Islet precursor cell (in vitro differentiated cells): ENCODE results near the gene CHKB.

Experiments
- DNase-seq: peaks from one replicate; pipeline ENCODE4 v3.0.0-alpha.2; 2018

CHKB gene

DNA sequence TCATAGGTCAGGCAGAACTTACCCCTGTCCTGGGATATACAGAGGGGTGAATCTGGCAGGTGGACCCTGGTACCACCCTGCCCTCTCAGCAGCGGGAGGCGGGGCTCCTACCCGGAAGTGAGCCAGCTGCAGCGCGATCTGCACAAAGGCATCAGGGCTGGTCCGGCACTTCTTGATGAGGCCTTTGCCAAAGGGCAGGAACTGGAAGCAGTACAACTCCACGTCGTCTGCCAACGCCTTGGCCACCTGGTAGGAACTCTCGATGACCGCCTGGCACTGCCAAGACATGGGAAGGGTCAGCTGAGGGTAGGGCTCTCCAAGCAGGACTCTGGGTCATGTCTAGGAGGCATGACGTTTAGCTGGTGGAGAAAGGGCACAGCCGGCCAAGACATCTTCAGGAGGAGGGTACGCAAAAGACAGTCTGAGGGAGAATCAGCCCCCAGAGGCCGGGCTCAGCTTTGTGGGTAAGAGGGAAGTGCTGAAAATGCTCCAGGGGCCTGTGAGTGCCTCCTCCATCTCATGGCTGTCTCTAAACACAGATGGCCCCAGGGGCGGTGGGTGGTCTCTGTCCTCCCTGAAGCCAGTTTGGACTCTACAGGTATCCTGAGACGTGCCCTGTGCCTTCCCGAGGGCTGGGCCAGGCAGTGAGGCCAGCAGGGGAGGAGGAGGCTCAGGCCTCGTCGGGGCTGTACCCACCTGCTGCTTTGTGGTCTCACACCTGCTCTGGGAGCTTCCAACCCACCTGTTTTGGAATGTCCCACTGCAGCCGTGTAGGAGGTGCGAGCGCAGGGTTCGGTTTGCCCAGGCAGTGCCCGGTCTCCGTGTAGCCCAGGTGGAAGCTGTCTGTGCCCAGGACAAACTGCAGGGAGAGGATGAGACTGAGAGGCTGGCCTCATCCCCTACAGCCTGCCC lies 11.1 kb downstream of the CHKB start:
- DNase-seq, result no peak

GRCh38 chr22:50570861-50571260 lies 11.8 kb downstream of the CHKB start:
- DNase-seq, result no peak

DNA sequence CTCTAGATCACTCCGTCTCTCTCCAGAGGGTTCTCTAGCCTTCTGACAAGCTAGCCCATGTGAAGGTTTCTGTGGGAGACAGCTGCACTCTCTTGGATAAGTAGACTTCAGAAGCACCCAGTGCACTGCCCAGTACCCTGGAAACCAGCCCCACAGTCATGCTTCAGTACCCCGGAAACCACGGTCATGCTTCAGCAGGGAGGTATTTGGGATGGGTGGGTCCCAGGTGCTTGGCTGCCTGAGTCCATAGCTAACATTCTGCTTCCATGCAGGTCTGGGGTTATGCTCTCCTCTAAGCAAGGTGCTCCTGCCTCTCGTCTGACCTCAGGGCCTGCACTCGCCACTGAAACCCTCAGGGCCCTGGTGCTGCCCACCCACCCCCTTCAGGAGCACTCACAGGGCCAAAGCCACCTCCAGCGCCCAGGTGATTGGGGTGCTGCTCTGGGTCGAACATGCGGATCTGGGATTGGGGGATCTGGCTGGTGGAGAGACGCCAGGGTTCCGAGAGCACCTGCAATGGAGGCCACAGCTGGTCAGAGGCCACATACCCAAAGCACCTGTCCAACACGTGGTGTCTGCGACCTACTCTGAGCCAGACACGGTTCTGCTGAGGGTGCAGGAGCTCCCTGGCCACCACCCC lies 12.6 kb downstream of the CHKB start:
- no peak for DNase-seq

DNA sequence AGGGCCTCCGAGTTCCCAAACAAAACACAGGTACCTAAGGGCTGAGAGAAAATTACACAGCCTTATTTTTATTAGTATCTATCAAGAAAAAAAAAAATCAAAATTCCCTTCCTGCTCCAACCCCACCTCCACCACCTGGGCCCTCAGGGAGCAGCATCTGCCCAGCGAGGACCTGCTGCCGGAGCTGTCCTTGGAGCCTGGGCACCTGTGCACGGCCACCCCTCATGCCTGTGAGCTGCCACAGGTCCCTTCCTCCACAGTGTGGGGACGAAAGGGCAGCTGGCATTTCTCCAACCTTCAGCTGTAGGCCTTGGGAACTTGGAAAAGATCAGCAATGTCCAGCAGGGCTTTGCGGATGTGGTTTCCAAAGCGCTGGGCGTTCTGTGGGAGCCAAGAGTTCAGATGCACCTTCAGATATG lies 13.6 kb downstream of the CHKB start:
- DNase-seq, result no peak

DNA sequence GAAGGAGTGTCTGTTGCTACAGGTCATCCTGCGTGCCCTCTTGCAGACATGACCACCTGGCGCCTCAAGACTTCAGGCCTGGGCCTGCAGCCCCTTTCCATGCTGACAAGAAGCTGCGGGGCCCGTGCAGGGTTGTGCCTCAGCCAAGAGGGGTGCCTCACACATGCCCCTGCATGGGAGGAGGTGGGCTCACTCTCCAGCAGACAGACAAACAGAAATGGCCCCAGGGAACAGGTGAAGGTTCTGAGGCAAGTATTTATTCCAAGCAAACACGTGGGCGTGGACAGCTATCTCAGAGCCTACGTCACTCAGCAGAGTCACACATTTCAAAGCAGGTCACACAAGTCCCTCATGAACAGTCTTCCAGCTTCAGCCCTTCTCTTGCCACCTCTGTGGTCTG lies 14.0 kb downstream of the CHKB start:
- DNase-seq, result no peak

DNA sequence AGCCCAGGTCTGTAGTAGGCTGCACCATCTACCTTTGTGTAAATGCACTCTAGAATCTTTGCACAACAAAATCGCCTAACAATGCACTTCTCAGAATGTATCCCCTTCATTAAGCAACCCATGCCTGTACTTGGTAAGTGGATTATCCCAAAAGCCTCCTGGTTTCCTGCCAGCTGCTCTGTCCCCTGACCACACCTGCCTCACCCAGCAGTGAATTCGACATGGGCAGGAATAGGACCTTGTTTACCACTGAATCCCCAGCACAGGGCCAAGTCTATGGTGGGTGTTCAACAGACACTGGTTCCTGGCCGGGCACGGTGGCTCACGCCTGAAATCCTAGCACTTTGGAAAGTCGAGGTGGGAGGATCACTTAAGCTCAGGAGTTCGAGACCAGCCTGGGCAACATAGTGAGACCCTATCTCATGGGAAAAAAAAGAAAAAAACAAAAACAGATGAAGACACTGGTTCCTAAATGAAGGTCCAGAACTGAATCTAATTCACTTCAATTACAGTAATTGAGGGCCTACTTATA lies 14.9 kb downstream of the CHKB start:
- DNase-seq, result no peak

GRCh38 chr22:50564289-50564688 lies 18.4 kb downstream of the CHKB start:
- DNase-seq, result no peak

DNA sequence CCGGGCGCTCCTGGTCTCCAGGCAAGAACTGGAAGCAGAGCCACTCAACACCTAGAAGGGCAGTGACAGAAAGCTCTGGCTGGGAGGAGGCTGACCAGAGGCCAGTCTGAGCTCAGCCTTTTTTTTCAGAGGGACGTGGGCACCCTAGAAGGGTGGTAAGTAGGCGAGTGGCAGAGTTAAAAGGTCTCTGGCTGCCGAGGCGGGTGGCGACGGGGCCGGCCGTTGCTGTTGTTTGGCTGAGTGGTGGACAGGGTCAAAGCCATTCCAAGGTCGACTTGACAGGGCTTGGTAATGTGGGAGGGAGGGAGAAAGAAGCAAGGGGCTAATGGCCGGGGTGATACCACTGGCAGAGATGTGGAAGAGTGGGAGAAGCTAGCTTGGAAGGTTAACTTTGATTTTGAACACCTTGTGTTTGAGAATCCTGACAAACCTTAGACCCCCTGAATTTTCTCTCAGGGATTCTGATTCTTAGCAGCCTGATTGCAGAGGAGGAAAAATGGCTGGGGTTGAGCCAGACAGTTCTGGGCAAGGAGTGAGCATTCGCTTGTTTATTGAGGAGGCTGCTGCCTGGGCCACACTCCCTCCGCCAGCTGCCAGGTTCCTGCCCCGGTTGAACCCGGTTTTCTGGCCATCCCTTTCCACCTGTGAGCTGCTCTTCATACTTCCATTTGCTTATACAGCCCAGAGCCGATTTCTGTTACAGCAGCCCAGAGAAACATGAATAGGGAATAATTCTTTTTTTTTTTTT lies 19.1 kb downstream of the CHKB start:
- no peak for DNase-seq

GRCh38 chr22:50562523-50563412 lies 19.9 kb downstream of the CHKB start, which contains the start of gene SYCE3:
Gene SYCE3 (minus strand): TSS chr22:50562919. CDS start chr22:50556405, 6,514 bp downstream.
- DNase-seq, result peak; percentile 97

GRCh38 chr22:50561401-50562358 lies 21.0 kb downstream of the CHKB start:
- DNase-seq, result no peak

DNA sequence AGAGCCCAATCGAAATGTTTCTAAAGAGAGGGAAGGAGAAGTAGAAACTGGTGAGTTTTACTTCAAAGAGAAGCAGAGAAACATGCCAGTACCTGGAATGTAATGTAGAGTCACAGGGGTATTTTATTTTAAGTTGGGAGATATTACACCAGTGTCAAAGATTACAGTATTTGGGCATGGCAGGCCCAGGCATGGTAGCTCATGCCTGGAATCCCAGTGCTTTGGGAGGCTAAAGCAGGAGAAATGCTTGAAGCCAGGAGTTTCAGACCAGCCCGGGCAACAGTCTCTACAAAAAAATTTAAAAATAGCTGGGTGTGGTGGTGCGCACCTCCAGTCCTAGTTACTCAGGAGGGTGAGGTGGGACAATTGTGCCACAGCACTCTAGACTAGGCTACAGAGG lies 22.6 kb downstream of the CHKB start:
- DNase-seq, result no peak

- no peak for DNase-seq
Observed at GRCh38 chr22:50556703-50557102, 25.9 kb downstream of the CHKB start.

- DNase-seq, result no peak
Observed at GRCh38 chr22:50553310-50553709, 29.3 kb downstream of the CHKB start.

DNA sequence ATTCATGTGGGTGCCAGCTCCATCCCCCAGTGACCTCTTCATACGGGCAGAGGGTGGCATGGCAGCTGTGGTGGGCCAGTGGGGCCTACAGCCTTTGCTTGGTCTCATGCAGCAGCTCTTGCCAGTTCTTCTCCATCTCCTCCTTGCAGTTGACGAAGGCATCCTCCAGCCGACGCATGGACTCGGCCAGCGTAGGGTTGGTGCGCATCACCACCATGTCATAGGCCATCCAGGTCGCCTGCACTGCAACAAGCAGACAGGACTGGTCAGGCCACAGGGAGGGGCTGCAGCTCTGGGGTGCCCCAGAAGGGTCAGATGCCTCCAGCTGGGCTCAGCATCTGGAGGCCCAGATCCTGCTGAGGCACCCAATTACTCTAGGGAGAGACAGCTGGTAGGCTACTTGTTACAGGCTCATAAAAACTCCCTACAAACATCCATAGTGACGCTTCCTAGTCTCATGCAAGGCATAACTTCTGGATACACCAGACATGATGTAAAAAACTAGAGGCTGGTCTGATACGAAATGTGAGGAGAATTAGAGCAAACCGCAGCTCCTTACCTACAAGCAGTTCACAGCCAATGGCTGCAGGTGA lies 31.4 kb downstream of the CHKB start:
- no peak for DNase-seq

GRCh38 chr22:50550395-50550794 lies 32.3 kb downstream of the CHKB start:
- no peak for DNase-seq

DNA sequence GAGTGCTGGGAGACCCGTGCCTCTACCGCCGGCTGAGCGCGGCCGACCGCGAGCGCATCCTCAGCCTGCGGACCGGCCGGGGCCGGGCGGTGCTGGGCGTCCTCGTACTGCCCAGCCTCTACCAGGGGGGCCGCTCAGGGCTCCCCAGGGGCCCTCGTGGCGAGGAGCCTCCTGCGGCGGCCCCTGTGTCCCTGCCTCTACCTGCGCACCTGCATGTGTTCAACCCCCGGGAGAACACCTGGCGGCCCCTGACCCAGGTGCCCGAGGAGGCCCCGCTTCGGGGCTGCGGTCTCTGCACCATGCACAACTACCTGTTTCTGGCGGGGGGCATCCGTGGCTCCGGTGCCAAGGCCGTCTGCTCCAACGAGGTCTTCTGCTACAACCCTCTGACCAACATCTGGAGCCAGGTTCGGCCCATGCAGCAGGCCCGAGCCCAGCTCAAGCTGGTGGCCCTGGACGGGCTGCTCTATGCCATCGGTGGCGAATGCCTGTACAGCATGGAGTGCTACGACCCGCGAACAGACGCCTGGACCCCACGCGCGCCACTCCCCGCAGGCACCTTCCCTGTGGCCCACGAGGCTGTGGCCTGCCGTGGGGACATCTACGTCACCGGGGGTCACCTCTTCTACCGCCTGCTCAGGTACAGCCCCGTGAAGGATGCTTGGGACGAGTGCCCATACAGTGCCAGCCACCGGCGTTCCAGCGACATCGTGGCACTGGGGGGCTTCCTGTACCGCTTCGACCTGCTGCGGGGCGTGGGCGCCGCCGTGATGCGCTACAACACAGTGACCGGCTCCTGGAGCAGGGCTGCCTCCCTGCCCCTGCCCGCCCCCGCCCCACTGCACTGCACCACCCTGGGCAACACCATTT lies 33.5 kb downstream of the CHKB start:
- DNase-seq, result no peak

- no peak for DNase-seq
Observed at GRCh38 chr22:50548040-50548920, 34.4 kb downstream of the CHKB start.

GRCh38 chr22:50547263-50547985 lies 35.2 kb downstream of the CHKB start:
- no peak for DNase-seq
